PC-3 (cell line): ENCODE data around the gene UCK1. TPM values are rescaled to one million over a fixed set of nuclear protein-coding genes. Genes with fewer than 3 reads are reported as not detected.

Source experiments
- ATAC-seq: fragments of 200-7000 bp; cut with Tn5 transposase; 2 replicates; pipeline ENCODE4 v1.9.1; 2020; ENCODE audit warnings: mild to moderate bottlenecking, moderate library complexity
- BruUV-seq: library from RNA; stranded (reverse); fragments of 400-500 nt; replicated peaks from 2 replicates; lab custom pipeline; 2021; lab: Mats Ljungman, UMichigan
- CTCF ChIA-PET: fragments of 300-600 bp; sonication (Branson Sonifier 250); formaldehyde crosslinking; loops from one replicate; lab custom pipeline; 2022; ENCODE audit warnings: antibody characterized with exemption; lab: Charles Lee
- POLR2A ChIA-PET: fragments of 300-600 bp; sonication (Branson Sonifier 250); formaldehyde crosslinking; loops from one replicate; lab custom pipeline; 2022; ENCODE audit warnings: antibody characterized with exemption; ENCODE audit not compliant: unreplicated experiment; lab: Charles Lee
- DNase-seq: peaks from one replicate; pipeline ENCODE4 v3.0.0-alpha.2; 2015
- H2AFZ ChIP-seq: fragments of 300-600 bp; sonication (generic); 2 replicates; pipeline ENCODE4 v1.6.0; 2016; ENCODE audit warnings: antibody characterized with exemption, low read length
- H3F3A ChIP-seq: fragments of 300-600 bp; sonication (generic); one replicate; pipeline ENCODE4 v1.6.0; 2017; ENCODE audit warnings: antibody characterized with exemption, low read length, control low read depth, mild to moderate bottlenecking; ENCODE audit not compliant: unreplicated experiment
- H3K27ac ChIP-seq: fragments of 300-600 bp; sonication (generic); 2 replicates; pipeline ENCODE4 v1.5.1; 2016; ENCODE audit warnings: mild to moderate bottlenecking, low read length
- H3K27me3 ChIP-seq: fragments of 300-600 bp; sonication (generic); 2 replicates; pipeline ENCODE4 v1.6.1; 2016; ENCODE audit warnings: low read length, mixed read lengths
- H3K36me3 ChIP-seq: fragments of 300-600 bp; sonication (generic); 2 replicates; pipeline ENCODE4 v1.6.1; 2016; ENCODE audit warnings: low read depth, mixed run types, low read length, mixed read lengths
- H3K4me1 ChIP-seq: fragments of 300-600 bp; sonication (generic); 2 replicates; pipeline ENCODE4 v1.5.1; 2016; ENCODE audit warnings: low read length; ENCODE audit not compliant: insufficient read depth
- H3K4me2 ChIP-seq: fragments of 300-600 bp; sonication (generic); 2 replicates; pipeline ENCODE4 v1.6.0; 2016; ENCODE audit warnings: low read length
- H3K4me3 ChIP-seq: fragments of 300-600 bp; sonication (generic); 2 replicates; pipeline ENCODE4 v1.5.1; 2016; ENCODE audit warnings: mild to moderate bottlenecking, low read length, mixed read lengths
- H3K79me2 ChIP-seq: fragments of 300-600 bp; sonication (generic); 2 replicates; pipeline ENCODE4 v1.6.1; 2017; ENCODE audit warnings: low read length, mixed read lengths
- H3K9ac ChIP-seq: fragments of 300-600 bp; sonication (generic); 2 replicates; pipeline ENCODE4 v1.6.0; 2016; ENCODE audit warnings: mild to moderate bottlenecking, low read length
- H3K9me2 ChIP-seq: fragments of 300-600 bp; sonication (generic); replicated peaks from 2 replicates; pipeline ENCODE4 v1.6.1; 2016; ENCODE audit warnings: mixed run types, low read length, mixed read lengths
- H3K9me3 ChIP-seq: fragments of 300-600 bp; sonication (generic); 2 replicates; pipeline ENCODE4 v1.6.1; 2016; ENCODE audit warnings: low read length, mixed read lengths
- H4K20me1 ChIP-seq: fragments of 300-600 bp; sonication (generic); 2 replicates; pipeline ENCODE4 v1.6.1; 2016; ENCODE audit warnings: low read length, mixed read lengths
- EZH2 ChIP-seq: fragments of 300-600 bp; sonication (generic); IDR thresholded peaks from one replicate; pipeline ENCODE4 v1.6.1; 2017; ENCODE audit warnings: antibody characterized with exemption, mild to moderate bottlenecking, low read length; ENCODE audit not compliant: unreplicated experiment
- EZH2phosphoT487 ChIP-seq: fragments of 300-600 bp; sonication (generic); IDR thresholded peaks from 2 replicates; pipeline ENCODE4 v1.6.1; 2018; ENCODE audit warnings: mild to moderate bottlenecking, antibody characterized with exemption, low read length, borderline replicate concordance
- intact Hi-C: fragments of 100-400 bp; cut with micrococcal nuclease; formaldehyde crosslinking; loops from 2 replicates; pipeline ENCODE4 v1.9.0; 2023
- total RNA-seq: library from RNA; depleted of rRNA; stranded (reverse); fragments of >200 nt; gene quantifications from 2 replicates; pipeline ENCODE4 v1.2.3, GENCODE V29; 2014
- TF ChIP-seq, protein P1 (sequence below): fragments of 300-600 bp; sonication (generic); conservative IDR thresholded peaks from 2 replicates; pipeline ENCODE4 v1.5.1; 2017; ENCODE audit warnings: antibody characterized with exemption, low read depth, mild to moderate bottlenecking, low read length

Gene UCK1
- total RNA-seq, 1 experiment from 2014 or later = 28.2 TPM

DNA sequence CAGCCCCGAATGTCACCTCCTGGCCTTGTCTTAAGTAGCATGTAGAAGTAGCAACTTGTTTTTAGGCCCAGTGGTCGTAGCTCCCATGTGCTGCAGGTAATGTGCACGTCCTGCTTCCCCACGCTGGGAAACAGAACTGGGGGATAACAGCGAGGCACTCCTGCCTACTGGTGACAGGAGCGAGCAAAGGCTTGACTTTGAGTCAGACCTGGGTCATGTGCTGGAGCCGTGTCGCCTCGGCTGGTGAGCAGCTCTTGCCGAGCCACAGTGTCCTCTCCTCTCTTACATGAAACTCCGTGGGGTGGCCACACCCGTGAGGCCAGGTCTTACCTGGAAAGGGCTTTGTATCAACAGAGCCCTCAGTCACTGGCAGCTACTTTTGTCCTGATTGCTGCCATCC is 45.9 kb downstream of the UCK1 start:
- Histone ChIP-seq H3K27me3 (no peaks in the 10 kb centered on the region), H3K79me2 (no peaks in the 10 kb centered on the region), H4K20me1 (no peaks in the 10 kb centered on the region), H3K4me3 (no peak overlapping the region), H3K36me3 (peaks cover 25% of the 10 kb centered on the region; the same call in 1 of the 2 replicates), H2AFZ (no peak overlapping the region), H3K4me1 (no peaks in the 10 kb centered on the region), H3F3A (no peaks in the 10 kb centered on the region), H3K9ac (no peak overlapping the region), H3K9me3 (no peaks in the 10 kb centered on the region), H3K27ac (no peak overlapping the region), H3K4me2 (no peak overlapping the region), H3K9me2 (no peaks in the 10 kb centered on the region)
- POLR2A ChIA-PET = no interaction called here
- intact Hi-C loops = no loop called here
- no peak for DNase-seq
- CTCF ChIA-PET = no interaction called here
- TF ChIP-seq EZH2phosphoT487 (no peak), EZH2 (no peak)
- TF ChIP-seq, protein P1, sequence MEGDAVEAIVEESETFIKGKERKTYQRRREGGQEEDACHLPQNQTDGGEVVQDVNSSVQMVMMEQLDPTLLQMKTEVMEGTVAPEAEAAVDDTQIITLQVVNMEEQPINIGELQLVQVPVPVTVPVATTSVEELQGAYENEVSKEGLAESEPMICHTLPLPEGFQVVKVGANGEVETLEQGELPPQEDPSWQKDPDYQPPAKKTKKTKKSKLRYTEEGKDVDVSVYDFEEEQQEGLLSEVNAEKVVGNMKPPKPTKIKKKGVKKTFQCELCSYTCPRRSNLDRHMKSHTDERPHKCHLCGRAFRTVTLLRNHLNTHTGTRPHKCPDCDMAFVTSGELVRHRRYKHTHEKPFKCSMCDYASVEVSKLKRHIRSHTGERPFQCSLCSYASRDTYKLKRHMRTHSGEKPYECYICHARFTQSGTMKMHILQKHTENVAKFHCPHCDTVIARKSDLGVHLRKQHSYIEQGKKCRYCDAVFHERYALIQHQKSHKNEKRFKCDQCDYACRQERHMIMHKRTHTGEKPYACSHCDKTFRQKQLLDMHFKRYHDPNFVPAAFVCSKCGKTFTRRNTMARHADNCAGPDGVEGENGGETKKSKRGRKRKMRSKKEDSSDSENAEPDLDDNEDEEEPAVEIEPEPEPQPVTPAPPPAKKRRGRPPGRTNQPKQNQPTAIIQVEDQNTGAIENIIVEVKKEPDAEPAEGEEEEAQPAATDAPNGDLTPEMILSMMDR = no peak
- no TSS peak for BruUV-seq
- ATAC-seq = no peak

DNA sequence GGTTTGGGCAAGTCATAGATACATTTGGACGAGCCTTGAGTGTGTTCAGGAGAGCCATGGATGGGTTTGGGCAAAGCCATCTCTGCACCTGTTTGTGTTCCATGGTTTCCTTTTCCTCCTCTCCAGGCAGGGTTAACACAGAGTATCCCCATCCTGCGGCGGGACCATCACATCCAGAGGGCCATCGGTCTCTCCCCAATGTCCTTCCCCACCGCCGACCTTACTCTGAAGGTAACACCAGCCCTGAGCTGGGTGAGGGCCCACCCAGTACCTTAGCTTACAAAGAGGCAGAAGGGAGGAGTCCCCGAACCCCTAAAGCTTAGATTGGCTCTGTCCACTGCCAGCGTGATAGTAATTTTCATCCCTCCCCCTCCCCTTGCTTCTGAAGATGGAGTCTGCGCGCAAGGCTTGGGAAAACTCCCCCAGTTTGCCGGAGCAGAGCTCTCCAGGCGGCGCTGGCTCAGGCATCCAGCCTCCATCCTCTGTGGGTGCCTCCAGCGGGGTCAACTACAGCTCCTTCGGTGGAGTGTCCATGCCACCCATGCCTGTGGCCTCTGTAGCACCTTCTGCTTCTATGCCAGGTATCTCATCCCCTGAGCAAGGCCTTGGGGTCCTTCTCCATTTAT is 46.4 kb downstream of the UCK1 start:
- Histone ChIP-seq H3F3A (no peaks in the 10 kb centered on the region), H3K4me3 (no peak overlapping the region), H3K27me3 (no peaks in the 10 kb centered on the region), H3K9ac (no peak overlapping the region), H3K79me2 (no peaks in the 10 kb centered on the region), H3K9me2 (no peaks in the 10 kb centered on the region), H3K4me1 (no peaks in the 10 kb centered on the region), H3K9me3 (no peaks in the 10 kb centered on the region), H2AFZ (no peak overlapping the region), H4K20me1 (0 out of 2 replicates have a peak, but pooled peaks cover 3% of the 10 kb centered on the region), H3K4me2 (no peak overlapping the region), H3K27ac (no peak overlapping the region), H3K36me3 (peaks cover 29% of the 10 kb centered on the region)
- DNase-seq (no peak), ATAC-seq (no peak)
- TF ChIP-seq, protein P1 = no peak
- TF ChIP-seq EZH2 (no peak), EZH2phosphoT487 (no peak)
- ChIA-PET CTCF (no interaction called here), POLR2A (no interaction called here)
- BruUV-seq = no TSS peak
- intact Hi-C loops = no loop called here

DNA sequence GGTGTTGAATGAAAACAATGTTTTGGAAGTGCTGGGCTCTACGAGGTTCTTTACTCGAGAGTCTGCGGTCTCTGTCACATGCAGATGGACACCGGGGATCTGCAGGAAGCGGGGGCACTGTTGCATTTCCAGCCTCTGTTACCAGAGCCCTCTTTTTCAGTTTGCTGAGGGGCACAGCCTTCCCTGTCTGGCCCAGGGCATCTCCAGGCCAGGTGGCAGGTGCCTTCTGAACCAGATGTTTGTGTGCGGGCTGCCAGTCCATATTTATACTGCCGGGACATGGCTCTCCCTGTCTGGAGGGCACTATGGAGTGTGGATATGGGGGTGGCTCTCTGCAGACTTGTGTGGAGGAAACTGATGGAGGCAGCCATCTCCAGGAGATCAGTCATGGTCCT is 47.0 kb downstream of the UCK1 start:
- DNase-seq (no peak), ATAC-seq (no peak)
- POLR2A ChIA-PET = no interaction called here
- H3F3A ChIP-seq = no peaks in the 10 kb centered on the region
- no peak overlapping the region for H3K4me2 ChIP-seq
- H3K9me3 ChIP-seq = no peaks in the 10 kb centered on the region
- TF ChIP-seq EZH2 (no peak), EZH2phosphoT487 (no peak)
- TF ChIP-seq, protein P1 = no peak
- CTCF ChIA-PET = no interaction called here
- BruUV-seq = no TSS peak
- H3K9me2 ChIP-seq = no peaks in the 10 kb centered on the region
- no peak overlapping the region for H3K27ac ChIP-seq
- peaks cover 36% of the 10 kb centered on the region for H3K36me3 ChIP-seq
- no peak overlapping the region for H2AFZ ChIP-seq
- intact Hi-C loops = no loop called here
- no peaks in the 10 kb centered on the region for H3K79me2 ChIP-seq
- no peak overlapping the region for H3K4me3 ChIP-seq
- H3K4me1 ChIP-seq = no peaks in the 10 kb centered on the region
- no peaks in the 10 kb centered on the region for H3K27me3 ChIP-seq
- H3K9ac ChIP-seq = no peak overlapping the region
- 0 out of 2 replicates have a peak, but pooled peaks cover 3% of the 10 kb centered on the region for H4K20me1 ChIP-seq
